HG02943 (cell line): ENCODE measurements around the gene B3GAT3.
"Not testable (repeated sequence)": the region's sequence is repeated elsewhere in the genome, so short reads cannot be mapped to it uniquely, and the experiment has no call there.

Source experiments
- ATAC-seq: cut with Tn5 transposase; IDR thresholded peaks from one replicate; pipeline ENCODE4 v1.9.1; 2021; ENCODE audit warnings: mild to moderate bottlenecking, low read depth, moderate library complexity; ENCODE audit not compliant: unreplicated experiment

Gene B3GAT3

DNA sequence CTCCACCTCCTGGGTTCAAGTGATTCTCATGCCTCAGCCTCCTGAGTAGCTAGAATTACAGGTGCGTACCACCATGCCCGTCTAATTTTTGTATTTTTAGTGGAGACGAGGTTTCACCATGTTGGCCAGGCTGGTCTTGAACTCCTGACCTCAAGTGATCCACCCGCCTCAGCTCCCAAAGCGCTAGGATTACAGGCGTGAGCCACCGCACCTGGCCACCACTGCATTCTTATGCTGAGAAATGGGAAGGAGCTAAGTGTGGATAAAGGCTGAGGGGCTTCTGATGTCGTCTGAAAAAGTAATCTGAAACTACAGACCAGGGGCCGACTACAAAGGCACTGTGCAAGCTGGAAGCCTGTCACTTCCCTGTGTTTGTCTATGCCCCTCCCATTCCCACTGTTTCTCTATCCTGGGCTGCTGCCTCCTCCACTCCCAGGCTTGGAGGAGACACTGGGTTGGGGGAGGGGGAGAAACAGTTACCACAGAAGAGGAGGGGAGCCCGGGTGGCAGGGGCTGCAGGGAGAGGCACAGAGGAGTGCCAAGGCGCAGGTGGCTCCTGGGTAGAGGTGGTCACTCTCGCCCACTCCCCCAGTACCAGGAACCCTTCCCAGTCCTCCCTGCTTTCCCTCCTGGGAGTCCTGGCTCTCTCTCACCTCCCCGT lies 17.2 kb downstream of the B3GAT3 start:
- ATAC-seq, result no peak

DNA sequence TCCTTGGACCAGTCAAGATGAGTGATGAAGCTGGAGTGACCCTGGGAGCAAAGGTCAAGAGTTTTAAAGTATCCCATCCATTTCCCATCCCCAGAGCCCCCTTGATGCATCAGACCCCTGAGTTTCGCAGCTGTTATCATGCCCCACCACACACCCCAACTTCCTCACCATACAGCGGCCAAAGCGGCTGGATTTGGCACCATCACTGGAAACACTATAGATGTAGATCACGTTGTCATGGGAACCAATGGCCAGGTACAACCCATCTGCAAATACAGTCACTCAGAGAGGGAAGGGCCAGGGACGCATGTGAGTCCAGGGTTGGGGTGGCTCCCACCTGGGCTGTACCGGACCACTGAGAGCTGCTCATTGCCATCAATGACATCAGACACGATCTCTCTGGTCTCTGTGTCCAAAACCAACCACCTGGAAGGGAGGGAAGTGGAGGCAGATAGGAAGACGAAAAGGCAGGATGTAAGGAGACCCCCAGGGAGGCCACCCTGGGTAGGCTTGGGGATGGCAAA lies 17.9 kb downstream of the B3GAT3 start:
- ATAC-seq, result no peak

DNA sequence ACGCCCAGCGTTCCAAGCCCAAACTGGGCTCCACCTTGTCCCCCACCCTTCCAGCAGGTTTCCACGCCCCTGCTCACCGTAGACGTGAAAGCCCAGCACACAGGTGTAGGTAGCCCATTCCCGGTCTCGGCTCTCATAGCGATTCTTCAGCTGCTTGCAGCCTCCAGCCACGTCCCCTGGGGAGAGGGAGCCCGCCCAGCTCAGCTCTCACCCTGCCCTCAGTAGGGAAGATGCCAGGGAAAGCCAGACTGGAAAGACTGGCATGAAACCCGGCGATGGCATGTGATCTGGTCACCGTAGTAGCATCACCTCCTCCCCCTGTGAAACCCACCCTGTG lies 18.7 kb downstream of the B3GAT3 start:
- no peak for ATAC-seq

DNA sequence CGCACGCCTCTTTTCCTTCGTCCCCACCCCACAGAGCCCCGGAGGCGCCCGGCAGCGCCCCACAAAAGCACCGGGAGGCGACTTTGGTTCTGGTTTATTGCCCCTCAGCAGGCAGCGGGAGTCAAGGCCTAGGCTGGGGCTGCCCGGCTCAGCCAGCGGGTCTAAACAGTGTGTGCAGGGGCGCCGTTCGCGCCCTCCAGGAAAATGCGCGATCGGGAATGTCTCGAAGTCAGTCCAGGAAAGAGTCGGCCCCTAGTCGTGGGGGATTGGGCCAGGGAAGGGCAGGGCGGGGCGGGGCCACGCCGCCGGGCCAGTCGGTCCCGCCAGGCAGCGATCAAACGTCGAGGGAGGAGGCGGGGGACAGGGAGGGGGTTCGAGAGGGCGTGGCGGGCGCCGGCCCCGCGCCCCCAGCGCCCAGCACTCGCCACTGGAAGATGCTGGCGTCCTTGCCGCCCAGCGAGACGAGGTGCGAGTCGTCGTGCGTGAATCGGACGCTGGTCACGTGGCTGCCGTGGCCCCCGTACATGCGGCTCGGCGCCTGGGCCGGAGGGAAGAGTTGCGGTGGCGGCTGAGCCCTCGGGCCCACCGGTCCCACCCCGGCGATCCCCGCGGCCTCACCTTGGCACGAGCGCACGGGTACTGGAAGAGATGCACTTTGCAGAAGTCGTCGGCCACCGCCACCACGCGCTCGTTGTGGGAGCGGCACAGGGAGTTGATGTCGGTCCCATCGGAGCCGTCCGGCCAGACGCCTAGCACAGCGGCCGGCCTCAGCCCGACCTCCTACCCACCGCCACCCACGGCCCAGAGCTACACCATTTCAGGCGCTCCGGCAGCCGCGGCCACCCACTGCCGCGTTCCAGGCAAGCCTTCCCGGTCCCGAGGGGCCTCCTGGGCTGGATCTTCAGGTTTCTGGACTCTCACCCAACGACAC lies 19.4 kb downstream of the B3GAT3 start:
- no peak for ATAC-seq

DNA sequence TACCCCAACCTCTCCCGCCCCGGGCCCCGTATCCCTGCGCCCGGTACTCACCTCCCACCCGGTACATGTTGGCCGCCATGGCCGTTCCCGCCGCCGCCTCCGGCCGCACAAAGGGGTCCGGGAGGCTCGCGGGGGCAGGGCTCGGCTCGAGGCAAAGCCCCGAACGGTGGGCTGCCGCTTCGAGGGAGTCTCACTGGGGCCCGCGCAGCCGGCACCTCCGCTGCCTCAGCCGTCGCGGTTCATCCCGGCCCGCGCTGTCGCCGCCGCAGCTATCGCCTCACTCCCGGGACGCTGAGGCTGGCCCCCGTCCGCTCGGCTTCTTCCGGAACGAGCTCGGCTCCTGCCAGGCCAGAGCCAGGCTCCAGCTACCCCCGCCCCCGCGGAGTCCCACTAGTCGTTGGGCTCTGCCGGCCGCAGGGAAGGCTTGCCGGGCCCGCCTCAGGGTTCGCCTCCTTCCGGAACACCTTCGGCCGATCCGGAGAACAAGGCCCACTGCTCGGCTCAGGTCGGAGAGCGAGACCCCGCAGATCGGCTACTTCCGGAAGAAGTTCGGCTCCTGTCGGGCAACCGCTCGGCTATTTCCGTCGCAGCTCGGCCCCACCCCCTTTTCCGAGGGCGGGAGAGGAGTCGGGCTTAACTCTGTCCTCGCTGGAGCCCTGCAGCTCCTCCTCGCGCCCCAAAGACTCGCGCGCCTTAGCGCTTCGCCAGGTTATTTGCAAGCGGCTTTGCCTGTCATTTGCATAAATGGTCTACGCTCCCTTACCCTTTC lies 20.2 kb downstream of the B3GAT3 start, which contains the start of gene MTA2:
Gene MTA2 (minus strand): TSS at position 494 of the 769 bp plus-strand sequence. CDS start 415 bp downstream, at position 79.
- peak; percentile 68 for ATAC-seq

DNA sequence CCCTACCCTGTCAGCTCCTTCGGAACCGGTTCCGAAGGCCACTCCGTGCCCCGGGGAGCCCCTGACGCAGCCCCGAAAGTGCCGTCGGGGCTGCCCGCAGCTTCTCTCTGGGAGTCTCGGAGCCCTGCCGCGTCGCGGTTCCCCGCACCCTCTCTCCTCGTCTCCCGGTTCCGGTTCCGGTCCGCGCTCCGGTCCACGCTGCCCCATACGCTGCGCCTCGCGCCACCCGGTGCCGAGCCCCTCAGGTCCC lies 20.7 kb downstream of the B3GAT3 start:
- ATAC-seq, result peak; percentile 10

DNA sequence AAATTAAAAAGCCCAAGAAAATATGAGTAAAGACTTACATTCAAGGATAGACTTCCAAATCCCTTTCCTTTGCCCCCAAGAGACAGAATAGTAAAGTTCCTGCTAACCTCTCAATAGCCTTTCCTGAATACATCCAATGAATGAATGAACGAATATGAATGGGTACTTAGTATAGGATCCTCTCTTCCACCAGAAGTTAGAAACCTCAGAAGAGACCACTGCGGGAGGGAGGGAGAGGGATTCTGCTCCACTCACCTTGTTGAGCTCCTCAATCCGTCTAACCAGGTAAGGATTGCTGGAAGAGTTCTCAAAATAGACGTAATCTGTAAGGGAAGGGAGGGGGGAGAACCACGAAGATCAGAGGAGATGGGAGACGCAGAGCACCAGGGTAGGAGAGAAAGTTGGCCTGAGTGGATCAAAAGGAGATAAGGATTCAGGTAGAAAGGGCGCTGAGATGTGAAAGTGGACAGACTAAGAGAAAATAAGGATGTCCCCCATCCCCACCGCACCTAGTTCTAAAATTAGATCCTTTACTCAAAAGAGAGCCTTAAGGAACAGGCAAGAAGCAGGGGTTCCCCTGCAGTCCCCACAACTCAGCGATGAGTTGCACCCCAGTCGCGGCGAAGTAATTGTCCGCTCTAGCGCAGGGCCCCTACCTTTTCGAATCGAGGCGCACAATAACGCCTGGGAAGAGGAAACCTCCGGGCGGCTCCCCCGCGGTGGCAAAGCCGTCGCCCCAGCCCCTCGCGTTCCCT lies 21.2 kb downstream of the B3GAT3 start:
- ATAC-seq, result no peak

DNA sequence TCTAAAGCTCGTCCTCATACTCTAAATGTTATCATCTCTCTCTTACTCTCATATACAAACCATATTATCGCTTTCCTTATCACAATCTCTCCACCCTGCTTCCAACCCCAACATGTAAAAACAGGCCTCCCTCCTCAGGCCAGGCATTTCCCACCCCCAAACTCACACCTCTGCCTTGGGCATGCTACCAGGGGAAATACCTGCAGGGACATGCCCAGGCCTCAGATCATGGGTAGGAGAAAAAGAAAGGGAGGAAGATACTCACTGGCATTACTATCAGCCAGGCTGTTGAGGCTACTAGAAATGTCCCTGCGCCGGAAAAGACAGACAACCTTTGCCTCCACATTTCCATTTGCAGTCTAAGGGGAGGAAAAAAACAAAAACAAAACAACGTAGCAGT lies 21.9 kb downstream of the B3GAT3 start:
- no peak for ATAC-seq

DNA sequence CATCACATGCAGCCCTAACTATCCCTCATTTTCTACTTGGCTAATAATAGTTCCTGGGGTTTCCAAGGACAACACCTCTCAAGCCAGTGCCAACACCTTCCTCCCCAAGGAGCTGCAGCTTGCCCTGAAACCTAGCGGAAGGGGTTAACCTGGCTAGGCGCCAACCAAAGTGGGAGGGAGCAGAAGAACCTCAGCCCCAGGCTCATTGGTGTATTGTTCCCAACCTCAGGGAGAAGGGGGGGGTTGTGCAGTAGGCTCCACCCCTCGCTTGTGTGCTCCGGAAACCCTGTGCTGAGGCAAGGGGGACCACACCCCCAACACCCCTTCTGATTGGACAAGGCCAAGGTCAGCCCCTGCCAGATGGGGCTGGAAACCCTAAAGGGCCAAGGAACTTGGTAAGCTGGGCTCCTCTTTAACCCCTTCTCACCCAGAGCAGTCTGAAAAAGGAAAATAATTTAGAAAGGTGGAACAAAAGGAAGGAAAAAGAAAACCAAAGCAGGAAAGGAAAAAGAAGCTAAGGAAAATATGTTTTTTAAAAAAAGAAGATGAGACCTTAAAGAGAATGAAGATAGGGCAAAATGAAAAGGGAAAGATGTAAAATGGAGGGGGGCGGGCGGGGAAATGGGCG lies 22.6 kb downstream of the B3GAT3 start:
- ATAC-seq, result peak; percentile 47

DNA sequence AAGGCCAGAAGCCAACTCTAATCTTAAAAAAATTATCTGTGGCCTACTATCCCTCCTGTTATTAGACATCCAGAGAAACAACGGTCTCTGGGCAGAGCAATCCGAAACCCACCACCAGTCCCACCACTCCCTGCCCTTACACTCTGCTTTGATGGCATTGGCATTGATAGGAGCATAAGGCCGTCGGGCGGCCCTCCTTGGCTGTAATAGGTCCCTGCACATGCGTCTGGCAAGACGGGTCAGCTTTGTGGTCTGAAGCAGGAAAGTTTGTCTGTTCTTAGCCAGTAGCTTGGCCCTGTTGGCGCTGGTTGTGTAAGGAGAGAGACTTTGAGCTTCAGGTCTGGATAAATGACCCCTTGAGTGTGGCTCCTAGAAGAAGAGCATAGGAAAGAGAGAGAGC lies 26.7 kb downstream of the B3GAT3 start:
- ATAC-seq, result no peak

DNA sequence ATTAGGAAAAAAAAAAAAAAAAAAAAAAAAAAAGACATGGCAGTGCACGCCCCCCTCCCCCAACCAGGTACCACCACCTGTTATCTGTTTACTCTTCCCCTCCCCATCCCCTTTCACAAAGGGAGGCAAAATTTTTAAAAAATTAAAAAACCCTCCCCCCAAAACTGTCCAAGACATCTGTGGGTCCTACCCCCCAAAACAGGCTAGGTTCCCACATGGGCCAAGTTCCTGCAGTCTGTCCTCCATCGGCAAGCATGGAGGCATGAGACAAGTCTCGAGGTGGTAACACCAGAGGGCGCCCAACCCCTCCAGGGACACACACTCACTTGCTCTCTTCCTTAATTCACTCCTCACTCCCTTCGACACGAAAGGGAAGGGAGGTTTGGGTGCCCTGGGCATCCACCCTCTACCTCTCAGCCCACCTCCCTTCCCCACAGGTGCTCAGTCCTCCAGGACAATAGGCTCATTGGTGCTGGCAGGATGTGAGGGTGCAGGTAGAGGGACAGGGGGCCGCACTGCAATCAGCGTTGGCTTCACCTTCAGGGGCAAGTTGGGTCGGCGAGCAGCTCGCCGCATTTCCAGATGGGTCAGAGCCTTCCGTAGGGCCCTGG lies 28.2 kb downstream of the B3GAT3 start:
- no peak for ATAC-seq

DNA sequence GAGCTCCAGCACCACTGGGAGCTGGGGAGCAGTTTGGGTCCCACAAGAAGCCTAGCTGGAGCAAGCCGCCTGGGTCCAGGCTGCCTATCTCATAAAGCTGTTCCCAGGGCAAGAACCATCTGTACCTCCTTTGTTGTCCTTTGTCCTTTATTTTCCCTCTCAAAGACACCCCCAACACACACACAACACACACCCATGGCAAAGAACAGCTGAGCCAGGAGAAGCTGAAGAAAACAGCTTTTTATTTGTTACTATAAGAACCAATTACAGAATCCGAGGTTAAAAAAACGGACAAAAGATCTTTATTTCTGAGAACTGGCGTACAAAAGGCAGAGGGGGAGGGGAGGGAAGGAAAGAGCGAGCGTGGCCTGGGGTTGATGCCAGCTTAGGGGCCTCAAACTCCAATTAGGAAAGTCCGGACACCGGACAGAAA lies 28.8 kb downstream of the B3GAT3 start:
- no peak for ATAC-seq

DNA sequence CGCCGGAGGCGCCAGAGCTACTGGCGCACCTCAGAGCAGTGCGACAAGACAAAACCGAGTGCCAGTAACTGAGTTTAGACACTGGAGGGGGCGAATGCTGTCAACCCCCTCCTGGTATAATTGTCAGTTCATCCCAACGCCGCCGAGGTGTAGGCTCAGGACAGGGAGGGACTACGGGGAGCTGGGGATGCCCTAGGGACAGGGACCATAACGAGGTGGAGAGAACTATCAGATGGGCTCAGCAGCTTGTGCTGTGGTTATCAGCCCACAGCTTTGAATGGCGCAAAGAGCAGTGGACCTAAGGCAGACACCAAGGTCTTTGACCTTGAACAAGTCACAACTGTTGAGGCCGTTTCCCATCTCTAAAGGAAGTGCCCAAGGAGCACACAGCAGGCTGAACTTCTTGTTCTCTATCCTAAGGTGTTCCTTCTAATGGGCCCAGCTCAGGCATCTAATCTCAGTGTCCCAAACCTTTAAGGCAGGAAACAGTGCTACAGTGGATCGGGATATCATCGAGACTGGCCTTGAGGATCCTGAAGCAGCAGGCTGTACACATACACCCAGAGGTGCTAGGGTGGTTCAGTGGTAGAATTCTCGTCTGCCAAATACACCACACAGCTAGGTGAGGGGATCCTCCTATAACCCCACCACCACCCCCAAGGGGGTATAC lies 29.5 kb downstream of the B3GAT3 start:
- ATAC-seq, result no peak

DNA sequence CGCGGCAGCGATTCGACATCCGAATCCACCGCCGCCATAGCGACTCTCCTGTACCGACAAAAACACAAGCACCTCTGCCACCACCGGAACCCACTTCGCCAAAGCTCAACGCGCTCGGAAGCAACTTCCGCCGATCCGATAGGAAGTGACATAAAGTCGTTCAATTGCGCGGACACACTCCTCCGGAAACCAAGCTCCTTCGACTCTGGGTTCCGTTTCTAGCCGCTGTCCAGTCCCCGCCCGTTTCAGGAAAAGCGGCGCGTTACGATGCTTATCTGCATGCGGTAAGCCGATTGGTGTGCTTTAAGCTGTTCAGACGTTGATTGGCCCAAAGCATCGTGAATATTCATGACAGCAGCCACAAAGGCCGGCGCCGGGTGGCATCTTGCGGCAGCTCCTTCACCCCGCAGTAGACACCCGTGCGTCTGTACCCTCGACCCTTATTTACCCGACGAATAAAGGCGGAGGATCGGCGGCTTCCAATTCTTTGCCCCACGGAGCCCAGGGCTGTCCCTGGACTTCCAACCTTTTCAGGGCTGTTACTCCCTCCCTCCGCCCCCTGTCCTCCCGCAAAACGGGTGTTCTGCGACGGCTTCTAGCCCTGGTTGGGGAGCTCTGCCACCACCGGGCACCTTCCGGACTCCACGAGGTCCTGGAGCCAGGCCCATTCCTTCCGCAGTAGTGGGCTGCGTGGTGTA lies 30.2 kb downstream of the B3GAT3 start, which contains the start of gene TUT1:
Gene TUT1 (minus strand): TSS at position 76 of the 698 bp plus-strand sequence. CDS start 38 bp downstream, at position 38.
- ATAC-seq, result peak; percentile 87

DNA sequence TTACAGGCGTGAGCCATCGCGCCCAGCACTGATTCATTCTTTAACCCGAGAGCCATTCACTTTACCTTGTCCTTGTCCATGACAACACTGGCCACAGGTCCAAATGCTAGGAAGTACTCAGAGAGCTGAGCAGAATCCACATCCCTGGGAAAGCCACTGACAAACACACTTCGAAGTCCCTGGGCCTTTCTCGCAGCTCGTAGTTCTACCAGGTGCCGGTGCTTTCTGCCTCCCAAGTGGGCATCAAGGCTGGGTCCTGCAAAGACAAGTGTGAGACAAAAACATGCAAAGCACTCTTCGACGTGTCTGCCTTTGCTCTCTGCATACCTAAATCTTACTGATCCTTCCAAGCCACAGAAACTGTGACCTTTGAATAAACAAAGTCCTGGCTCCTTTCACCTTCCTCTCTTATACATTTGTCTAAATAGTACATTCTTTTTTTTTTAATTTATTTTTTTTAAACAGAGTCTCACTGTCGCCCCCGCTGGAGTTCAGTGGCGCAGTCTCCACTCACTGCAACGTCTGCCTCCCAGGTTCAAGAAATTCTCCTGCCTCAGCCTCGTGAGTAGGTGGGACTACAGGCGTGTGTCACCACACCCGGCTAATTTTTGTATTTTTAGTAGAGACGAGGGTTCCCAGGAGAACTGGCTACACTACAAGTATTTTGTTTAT lies 32.7 kb downstream of the B3GAT3 start:
- no peak for ATAC-seq

DNA sequence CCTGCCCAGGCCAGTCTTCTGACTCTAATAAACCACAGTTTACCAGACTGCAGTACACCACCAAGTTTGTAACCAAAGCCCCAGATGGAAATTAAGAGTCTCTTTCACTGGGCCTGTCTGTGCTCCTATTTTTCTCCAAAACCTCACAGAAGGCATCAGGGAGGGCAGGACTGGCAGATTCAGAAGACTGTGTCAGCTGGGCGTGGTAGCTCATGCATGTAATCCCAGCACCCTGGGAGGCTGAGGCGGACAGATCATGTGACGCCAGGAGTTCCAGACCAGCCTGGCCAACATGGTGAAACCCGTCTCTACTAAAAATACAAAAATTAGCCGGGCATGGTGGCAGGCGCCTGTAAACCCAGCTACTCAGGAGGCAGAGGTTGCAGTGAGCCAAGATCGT lies 36.4 kb downstream of the B3GAT3 start:
- not testable (repeated sequence) for ATAC-seq

DNA sequence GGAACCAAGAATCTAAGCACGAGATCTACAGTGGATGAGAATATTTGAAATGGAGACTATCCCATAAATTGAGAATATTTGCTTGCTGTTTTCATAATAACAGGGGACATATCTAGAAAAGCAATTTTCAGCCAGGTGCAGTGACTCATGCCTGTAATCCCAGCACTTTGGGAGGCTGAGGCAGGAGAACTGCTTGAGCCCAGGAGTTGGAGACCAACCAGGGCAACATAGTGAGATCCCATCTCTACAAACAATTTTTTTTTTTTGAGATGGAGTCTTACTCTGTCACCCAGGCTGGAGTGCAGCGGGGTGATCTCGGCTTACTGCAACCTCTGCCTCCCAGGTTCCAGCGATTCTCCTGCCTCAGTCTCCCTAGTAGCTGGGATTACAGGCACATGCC lies 40.1 kb downstream of the B3GAT3 start:
- not testable (repeated sequence) for ATAC-seq
